MV-4-11 (cell line): ENCODE measurements around the gene FERMT3.

ENCODE experiments used
- DNase-seq: peaks from one replicate; lab custom pipeline; 2025; lab: John Stamatoyannopoulos, UW

FERMT3 gene

GRCh38 chr11:64220798-64221197, 14.3 kb downstream of the FERMT3 start:
- DNase-seq: no peak

DNA sequence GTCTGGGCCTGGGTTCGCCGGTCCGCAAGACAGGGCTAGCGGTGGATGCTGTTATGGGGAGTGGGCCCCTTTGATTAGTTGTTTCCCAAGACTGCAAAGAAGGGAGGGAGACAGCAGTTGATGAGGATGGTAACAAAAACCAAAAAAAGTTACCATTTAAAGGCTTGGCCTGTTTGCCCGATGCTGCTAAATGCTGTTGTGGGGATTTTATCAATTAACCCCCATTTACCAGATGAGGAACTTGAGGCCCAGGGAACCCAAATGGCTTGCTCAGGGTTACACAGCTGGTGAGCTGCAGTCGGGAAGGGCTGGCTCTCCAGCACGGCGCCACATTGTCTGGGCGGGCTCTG, 16.1 kb downstream of the FERMT3 start:
- DNase-seq: no peak

DNA sequence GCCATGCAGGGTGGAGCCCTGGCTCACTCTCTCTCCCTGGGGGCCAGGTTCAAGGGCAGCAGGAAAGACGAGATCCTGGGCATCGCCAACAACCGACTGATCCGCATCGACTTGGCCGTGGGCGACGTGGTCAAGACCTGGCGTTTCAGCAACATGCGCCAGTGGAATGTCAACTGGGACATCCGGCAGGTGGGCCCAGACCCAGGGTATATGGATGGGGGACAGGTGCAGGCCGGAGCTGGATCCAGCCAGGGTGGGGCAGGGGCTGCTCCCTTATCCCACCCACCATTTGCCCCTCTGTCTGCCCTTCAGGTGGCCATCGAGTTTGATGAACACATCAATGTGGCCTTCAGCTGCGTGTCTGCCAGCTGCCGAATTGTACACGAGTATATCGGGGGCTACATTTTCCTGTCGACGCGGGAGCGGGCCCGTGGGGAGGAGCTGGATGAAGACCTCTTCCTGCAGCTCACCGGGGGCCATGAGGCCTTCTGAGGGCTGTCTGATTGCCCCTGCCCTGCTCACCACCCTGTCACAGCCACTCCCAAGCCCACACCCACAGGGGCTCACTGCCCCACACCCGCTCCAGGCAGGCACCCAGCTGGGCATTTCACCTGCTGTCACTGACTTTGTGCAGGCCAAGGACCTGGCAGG, 16.6 kb downstream of the FERMT3 start:
- DNase-seq: no peak

DNA sequence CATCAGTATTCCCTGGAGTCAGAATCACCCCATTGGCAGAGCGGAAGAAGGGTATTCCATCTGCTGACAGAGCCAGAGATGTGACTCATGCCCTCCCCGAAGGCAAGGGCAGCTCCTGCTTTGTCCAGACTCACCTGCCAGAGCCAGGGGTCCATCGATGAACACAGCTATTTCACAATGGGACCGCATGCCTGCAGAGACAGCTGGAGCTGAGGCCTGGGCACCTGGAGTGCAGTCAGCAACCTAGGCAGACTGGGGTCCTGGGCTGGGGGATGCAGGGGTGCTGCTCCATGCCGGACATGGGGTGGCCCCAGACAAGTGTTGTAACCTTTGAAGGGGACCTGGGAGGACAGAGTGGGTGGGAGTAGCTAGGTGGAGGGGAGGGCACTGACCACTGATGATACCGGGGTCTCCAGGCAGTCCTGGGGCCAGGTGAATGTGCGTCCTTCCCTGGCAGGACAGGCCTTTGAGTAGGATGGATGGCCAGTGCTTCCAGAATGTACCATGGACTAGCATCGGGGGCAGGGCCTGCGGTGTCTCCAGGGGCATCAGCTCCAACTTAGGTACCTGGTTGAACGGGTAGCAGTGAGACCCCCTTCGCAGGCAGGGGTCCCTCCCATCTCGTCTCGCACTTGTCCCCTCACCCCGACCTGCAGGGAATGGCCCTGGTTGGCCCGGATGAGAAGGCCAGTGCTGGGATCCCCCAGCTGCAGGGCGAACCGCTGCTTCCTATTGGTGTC, 17.8 kb downstream of the FERMT3 start:
- no peak for DNase-seq

DNA sequence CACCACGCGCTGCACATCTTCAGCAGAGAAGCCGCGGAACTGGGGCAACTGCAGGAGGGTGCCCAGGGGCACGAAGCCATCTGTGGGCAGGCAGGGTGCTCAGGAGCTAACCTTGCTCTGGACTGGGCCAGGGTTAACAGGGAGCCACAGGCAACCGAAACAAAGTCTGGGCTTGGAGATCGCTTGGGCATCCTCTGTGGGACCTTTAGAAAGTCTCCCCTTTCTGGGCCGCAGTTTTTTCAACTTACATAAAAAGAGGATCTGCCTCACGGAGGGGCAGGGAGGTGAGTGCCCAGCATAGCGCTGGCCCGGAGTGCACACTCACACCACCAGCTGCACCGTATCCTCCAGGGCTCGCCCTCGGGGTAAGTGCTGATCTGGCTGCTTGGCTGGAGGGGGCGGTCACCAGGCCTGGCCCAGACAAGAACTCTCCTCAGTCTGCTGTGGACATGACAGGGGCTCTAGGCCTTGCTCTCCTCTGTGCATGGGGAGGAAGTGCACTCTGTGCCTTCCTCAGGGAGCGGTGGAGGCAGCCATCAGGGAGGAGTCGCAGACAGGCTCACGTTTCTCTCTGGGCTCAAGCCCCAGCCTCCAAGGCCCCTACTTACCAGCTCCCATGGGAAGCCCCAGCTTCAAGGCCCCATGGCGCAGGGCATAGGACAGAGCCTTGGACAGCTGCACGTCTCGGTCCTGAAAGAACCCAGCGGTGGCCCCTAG, 18.5 kb downstream of the FERMT3 start:
- DNase-seq: no peak

DNA sequence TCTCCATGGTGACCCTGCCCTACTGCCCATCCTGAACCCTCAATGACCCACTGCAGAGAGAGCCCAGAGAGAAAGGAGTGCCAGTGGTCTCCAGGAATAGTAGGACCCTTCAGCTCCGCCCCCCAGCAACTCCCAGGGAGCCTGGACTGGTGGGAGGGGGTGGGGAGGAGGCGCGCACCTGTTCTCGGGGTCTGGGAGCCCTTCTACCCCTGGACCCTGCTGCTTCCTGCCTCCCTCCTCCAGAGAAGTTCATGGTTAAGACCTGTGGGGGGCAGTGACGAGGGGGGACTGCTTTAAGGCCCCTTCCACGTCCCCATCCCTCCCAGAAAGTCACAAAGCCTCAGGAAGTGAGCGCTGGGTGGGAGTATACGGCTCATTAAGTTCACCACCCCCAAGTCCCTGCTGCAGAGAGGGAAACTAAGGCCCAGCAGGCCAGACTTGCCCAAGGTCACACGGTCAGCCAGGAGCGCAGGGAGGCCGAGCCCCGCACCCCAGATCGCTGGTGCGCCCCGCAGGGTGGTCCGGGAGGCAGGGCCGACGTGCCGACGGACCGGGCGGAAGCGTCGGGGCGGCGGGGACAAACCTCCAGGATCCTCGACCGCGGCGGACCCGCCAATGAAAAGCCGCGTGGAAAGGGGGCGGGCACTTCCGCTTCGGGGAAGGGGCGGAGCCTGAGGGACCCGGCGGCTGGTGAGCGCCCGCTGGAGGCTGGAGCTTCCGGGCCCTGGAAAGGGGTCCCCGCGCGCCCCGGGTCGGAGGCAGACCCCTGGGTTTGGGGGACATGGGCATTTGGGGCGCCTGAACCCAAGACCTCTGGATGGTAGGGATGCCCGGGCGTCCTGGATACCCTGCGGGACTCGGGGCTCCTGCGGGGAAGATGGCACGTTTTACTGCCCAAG, 19.3 kb downstream of the FERMT3 start, which contains the start of the genes NUDT22 and TRPT1:
Gene NUDT22 (plus strand): TSS at position 667 of the 899 bp plus-strand sequence. CDS start 379 bp downstream, outside the sequence.
Gene TRPT1 (minus strand): TSS at position 579 of the 899 bp plus-strand sequence. CDS start 326 bp downstream, at position 253.
- DNase-seq: peak; percentile 75

DNA sequence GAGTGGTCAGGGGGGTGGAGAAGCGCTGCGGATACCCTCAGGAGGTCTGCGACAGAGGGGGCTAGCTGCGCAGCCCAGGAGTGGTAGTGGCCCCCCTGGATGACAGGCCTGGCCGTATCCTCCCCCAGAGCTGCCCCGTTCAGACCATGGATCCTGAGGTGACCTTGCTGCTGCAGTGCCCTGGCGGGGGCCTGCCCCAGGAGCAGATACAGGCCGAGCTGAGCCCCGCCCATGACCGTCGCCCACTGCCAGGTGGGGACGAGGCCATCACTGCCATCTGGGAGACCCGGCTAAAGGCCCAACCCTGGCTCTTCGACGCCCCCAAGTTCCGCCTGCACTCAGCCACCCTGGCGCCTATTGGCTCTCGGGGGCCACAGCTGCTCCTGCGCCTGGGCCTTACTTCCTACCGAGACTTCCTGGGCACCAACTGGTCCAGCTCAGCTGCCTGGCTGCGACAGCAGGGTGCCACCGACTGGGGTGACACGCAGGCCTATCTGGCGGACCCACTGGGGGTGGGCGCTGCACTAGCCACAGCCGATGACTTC, 20.1 kb downstream of the FERMT3 start:
- DNase-seq: peak; percentile 81

- no peak for DNase-seq
Observed at GRCh38 chr11:64227405-64227956, 21.0 kb downstream of the FERMT3 start.

DNA sequence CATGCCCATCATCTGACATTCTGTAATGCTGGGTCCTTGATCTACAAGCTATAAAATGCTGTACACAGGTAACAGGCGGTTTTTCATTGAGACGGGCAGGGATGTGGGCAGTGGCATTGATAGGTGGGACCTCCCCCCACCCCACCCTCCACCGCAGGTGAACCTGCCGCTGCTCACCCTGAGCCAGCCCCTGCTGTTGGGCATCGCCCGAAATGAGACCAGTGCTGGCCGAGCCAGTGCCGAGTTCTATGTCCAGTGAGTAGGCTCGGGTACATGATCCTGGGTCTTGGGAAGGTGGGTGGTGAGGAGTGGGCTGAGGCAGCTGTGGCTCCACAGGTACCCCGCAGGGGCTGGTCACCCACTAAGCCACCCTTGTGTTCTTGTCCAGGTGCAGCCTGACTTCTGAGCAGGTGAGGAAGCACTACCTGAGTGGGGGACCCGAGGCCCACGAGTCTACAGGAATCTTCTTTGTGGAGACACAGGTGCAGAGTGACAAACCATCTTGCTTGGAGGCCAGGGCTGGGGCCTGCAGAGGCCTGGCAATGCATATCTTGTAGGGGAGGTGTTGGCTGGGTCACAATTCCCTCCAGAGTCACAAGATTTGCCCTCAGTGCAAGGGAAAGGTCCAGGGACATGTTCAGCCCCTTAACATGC, 22.7 kb downstream of the FERMT3 start:
- DNase-seq: no peak

DNA sequence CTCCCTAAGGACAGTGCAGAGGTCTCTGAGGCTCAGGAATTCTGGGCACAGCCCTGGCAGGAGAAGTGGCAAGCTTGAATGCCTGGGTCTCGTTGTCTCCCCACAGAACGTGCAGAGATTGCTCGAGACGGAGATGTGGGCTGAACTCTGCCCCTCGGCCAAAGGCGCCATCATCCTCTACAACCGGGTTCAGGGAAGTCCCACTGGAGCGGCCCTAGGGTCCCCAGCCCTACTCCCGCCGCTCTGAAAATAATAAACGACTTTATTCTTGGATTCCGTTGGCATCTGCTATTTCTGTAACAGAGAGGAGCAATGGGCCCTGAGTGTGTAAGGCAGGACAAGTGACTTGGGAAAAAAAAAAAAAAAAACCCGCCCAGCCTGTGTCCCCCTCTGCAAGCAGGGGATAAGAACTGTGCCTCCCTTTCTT, 23.2 kb downstream of the FERMT3 start:
- no peak for DNase-seq

GRCh38 chr11:64230171-64230984, 23.9 kb downstream of the FERMT3 start, which contains the start of gene DNAJC4:
DNAJC4 (plus strand) TSS chr11:64230548; CDS start chr11:64230855, 307 bp downstream.
- DNase-seq: peak; percentile 85

DNA sequence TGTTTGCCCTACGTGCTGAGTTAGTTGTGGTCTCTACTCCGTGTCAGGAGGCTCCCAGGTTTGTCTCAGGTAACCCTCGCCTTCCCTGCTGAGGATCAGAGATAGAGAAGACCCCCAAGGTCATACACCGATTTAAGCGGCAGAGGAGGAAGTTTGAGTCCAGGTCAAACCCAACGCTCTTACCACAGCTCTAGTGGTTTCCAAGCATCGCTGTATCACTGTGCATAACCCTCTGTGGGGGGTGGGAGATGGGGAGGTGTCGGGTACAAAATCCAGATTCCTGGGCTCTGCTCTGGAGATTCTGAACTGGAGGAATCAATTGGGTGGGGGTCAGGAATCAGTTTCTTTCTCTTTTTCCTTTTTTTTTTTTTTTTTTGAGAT, 24.5 kb downstream of the FERMT3 start:
- peak; percentile 55 for DNase-seq

DNA sequence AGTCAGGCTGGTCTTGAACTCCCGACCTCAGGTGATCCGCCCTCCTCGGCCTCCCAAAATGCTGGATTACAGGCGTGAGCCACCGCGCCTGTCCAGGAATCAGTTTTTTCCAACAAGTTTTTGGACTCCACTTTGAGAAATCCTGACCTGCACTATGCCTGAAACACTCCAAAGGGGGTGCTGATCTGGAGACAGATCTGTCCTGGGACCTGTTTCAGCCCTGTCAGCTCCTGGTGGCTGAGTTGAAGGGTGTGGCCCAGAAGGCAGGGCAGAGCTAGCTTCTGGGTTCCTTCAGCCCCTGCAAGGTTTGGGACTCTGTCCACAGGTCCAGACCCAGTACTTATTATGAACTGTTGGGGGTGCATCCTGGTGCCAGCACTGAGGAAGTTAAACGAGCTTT, 25.0 kb downstream of the FERMT3 start:
- no peak for DNase-seq

- no peak for DNase-seq
Observed at GRCh38 chr11:64232182-64232966, 25.9 kb downstream of the FERMT3 start.

- DNase-seq: no peak
Observed at GRCh38 chr11:64232967-64233315, 26.4 kb downstream of the FERMT3 start.

DNA sequence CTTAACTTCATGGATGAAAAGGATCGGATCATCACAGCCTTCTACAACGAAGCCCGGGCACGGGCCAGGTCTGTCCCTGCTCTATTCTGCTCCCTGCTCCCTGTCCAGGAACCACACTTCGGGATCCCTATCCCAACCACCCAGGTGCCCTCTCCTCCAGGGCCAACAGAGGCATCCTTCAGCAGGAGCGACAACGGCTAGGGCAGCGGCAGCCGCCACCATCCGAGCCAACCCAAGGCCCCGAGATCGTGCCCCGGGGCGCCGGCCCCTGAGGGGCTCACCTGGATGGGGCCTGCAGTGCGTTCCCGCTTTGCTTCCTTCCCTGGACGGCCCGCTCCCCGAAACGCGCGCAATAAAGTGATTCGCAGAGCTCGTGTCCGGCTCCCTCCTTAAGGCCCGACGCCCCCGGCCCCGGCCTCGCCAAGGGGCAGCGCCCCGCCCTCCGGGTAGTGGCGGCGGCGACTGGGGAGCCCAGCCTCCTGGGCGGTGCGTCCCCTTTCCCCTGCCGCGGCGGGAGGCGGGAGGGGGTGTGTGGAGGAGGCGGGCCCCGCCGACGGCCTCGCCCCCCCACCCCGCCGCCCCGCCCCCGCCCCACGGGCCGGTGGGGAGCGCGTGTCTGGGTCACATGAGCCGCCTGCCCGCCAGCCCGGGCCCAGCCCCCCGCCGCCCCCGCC, 27.5 kb downstream of the FERMT3 start, which contains the start of gene VEGFB:
Gene VEGFB (plus strand): TSS at position 672 of the 674 bp plus-strand sequence. CDS start 250 bp downstream, outside the sequence.
- DNase-seq: no peak

DNA sequence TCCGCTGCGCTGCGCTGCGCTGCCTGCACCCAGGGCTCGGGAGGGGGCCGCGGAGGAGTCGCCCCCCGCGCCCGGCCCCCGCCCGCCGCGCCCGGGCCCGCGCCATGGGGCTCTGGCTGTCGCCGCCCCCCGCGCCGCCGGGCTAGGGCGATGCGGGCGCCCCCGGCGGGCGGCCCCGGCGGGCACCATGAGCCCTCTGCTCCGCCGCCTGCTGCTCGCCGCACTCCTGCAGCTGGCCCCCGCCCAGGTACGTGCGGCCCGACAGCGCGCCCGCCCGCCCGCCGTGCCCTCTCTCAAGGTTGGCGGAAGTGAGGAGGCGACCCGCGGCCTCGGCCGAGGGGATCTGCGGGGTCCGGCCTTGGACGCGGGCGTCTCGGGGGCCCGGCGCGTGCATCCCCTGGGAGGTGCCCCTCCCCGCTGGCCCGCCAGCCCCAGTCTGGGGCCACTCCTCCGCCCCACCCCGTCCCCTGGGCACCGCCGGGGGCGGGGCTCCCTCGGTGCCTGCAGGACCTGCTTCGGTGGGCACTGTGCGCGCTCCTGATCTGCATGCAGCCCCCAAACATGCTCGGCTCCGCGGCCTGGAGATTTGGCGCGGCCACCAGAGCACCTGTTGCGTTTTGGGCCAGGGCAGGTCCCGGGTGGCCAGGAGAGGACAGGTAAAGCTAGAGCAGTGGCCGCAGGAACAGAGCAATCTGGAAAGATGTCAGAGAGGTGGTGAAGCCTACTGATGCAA, 28.3 kb downstream of the FERMT3 start:
- no peak for DNase-seq
